ENCODE measurements around the gene ZNF385A.

The ZNF385A gene

DNA sequence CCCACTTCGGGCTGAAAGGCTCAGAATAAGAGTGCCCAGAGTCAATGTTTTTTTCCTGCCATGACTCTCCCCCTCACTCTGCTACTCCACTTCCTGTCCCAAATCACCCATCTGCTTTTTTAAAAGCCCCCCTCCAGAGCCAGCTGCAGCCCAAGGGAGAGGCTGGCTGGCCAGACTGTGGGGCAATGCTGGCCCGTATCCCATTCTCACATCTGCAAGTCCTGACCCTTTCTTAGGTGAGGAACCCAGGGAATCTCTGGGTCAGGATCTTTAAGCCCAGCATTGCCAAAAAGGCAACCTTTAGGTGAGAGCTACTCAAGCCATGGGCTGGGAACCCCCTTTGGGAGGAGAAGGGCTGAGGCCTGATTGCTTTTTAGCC, 36.2 kb upstream of the ZNF385A start:
- TF ChIP-seq, protein P1, sequence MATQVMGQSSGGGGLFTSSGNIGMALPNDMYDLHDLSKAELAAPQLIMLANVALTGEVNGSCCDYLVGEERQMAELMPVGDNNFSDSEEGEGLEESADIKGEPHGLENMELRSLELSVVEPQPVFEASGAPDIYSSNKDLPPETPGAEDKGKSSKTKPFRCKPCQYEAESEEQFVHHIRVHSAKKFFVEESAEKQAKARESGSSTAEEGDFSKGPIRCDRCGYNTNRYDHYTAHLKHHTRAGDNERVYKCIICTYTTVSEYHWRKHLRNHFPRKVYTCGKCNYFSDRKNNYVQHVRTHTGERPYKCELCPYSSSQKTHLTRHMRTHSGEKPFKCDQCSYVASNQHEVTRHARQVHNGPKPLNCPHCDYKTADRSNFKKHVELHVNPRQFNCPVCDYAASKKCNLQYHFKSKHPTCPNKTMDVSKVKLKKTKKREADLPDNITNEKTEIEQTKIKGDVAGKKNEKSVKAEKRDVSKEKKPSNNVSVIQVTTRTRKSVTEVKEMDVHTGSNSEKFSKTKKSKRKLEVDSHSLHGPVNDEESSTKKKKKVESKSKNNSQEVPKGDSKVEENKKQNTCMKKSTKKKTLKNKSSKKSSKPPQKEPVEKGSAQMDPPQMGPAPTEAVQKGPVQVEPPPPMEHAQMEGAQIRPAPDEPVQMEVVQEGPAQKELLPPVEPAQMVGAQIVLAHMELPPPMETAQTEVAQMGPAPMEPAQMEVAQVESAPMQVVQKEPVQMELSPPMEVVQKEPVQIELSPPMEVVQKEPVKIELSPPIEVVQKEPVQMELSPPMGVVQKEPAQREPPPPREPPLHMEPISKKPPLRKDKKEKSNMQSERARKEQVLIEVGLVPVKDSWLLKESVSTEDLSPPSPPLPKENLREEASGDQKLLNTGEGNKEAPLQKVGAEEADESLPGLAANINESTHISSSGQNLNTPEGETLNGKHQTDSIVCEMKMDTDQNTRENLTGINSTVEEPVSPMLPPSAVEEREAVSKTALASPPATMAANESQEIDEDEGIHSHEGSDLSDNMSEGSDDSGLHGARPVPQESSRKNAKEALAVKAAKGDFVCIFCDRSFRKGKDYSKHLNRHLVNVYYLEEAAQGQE (IDR thresholded peaks at IDR 0.05; ENCODE audit: insufficient read depth in 1 of 2, low read depth in 2 of 2, low read length in 2 of 2), result no peak

DNA sequence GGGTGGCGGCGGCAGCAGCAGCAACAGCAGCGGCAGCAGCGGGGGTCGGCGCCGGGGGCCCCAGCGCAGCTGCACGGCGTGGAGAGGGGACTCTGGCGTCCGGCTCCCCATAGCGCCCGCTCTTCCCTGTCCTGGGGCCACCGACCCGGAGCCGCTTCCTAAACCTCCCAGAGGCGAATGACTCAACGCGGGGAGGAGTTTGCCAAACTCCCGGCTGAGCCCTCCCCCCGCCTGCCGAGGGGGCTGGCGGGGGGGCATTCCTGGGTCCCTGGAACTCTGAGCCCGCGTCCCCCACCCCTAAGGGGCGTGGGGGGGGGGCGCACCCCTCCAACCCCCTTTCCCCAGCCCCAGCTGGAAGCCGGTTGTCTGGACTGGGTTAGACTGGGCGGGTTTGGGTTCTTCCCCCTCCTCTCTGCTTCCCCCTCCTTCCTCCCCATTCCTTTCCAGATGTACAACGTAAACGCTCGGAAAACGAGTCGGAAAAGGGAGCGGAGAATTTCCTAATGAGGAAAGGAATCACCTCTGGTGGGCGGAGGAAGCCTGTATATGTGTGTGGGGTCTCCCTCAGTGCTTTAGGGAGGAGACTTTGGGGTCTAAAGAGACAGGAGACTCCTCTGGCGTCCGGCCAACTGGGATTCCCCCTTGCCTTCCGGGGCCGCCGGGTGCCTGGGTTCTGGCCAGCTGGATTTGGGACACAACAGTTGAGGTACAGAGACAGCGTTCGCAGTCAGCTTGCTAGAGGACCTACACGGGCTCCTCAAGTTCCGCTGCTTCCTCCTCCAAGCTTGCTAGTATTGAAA, 34.8 kb upstream of the ZNF385A start, which contains the start of gene ITGA5:
ITGA5 (minus strand) TSS at position 179 of the 800 bp plus-strand sequence; CDS start at position 111, 68 bp downstream.
- TF ChIP-seq POLR2AphosphoS5 (IDR thresholded peaks at IDR 0.05; ENCODE audit: low read depth, low read length) (no peak), TAF1 (IDR thresholded peaks at IDR 0.05; ENCODE audit: borderline replicate concordance, insufficient read depth, low read length) (no peak), SIN3A (IDR thresholded peaks at IDR 0.05; ENCODE audit: borderline replicate concordance, insufficient read depth, low read length) (no peak; the same call in 1 of the 2 replicates), FOXP2 (optimal IDR thresholded peaks at IDR 0.05; ENCODE audit: borderline replicate concordance, extremely low read depth, extremely low read length, insufficient read depth) (no peak)
- TF ChIP-seq, protein P1 (IDR thresholded peaks at IDR 0.05; ENCODE audit: insufficient read depth in 1 of 2, low read depth in 2 of 2, low read length in 2 of 2), result no peak; a peak in 1 of 4 replicates

DNA sequence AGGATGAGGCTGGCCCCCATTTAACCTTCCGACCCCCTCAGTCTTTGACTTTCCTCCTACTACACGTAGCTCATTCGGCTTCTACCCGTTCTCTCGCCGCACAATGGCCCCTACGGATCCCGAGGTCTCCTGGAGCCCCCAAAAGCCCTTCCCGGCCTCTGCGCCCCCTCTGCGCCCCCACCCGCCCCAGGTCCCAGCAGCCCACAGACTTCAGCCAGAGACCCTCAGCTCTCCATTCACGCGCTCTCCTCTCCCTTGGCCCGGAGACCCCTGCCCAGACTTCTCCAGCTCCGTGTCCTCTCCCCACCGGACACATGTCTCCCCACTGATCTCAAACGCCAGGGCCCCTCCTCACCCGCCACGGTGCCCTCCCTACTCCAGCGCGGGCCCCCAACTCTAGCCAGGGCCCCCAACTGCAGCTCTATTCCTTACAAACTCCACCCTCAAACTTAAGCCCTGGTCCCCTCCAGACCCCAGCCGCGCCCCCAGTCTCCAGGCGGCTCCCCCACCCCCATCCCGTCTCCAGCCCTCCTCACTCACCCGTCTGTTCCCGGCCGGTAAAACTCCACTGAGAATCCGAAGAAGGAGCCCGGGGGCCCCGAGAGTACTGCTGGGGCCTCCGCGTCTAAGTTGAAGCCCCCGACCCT, 34.0 kb upstream of the ZNF385A start:
- TF ChIP-seq TAF1 (IDR thresholded peaks at IDR 0.05; ENCODE audit: borderline replicate concordance, insufficient read depth, low read length) (no peak), SIN3A (IDR thresholded peaks at IDR 0.05; ENCODE audit: borderline replicate concordance, insufficient read depth, low read length) (no peak), FOXP2 (optimal IDR thresholded peaks at IDR 0.05; ENCODE audit: borderline replicate concordance, extremely low read depth, extremely low read length, insufficient read depth) (no peak), POLR2AphosphoS5 (IDR thresholded peaks at IDR 0.05; ENCODE audit: low read depth, low read length) (no peak)
- TF ChIP-seq, protein P1 (IDR thresholded peaks at IDR 0.05; ENCODE audit: insufficient read depth in 1 of 2, low read depth in 2 of 2, low read length in 2 of 2), result no peak

DNA sequence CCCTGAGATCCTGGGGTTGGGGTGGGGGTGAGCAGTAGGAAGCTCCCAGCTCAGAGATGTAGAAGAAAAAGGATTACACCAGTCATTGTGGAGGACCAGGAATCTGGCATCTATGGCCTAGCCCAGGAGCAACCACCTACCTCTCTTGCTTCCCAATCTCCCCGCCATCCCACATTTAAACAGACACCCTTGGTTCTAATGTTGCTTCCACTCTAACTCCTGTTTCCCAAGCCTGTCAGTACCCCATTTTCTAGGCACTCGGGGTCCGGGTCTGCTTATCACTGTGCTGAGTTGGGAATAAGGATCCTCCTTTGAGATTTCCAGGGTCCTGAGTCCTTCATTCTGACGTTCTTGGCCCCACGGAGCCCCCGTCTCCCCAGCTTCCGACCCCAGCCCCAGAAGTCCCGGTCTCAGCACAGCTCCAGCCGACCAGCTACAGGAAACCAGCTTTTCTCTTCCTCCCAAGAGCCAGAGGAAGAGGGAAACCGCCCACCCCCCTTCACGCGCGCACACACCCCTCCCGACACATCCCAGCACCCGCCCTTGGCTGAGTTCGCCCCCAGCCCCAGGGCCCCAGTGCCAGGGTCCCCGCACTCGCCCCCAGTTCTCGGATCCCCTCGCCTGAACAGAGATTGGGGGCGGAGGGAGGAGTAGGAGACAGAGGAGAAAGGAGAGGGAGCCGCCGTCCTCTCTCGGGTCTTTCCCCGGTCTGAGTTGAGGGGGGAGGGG, 33.3 kb upstream of the ZNF385A start:
- 0 out of 2 replicates have a peak, but pooled peaks have one; percentile 41 for TF ChIP-seq SIN3A (IDR thresholded peaks at IDR 0.05; ENCODE audit: borderline replicate concordance, insufficient read depth, low read length)
- TF ChIP-seq, protein P1 (IDR thresholded peaks at IDR 0.05; ENCODE audit: insufficient read depth in 1 of 2, low read depth in 2 of 2, low read length in 2 of 2), result no peak
- TF ChIP-seq TAF1 (IDR thresholded peaks at IDR 0.05; ENCODE audit: borderline replicate concordance, insufficient read depth, low read length), result no peak

Data from PFSK-1 (cell line).